SK-N-SH (cell line): ENCODE results near the gene MRPS7. TPM values are rescaled to one million over a fixed set of nuclear protein-coding genes. Genes with fewer than 3 reads are reported as not detected.

Experiments used
- CTCF ChIA-PET: fragments of 300-600, 350-600 bp; formaldehyde crosslinking; extraction: SDS; loops from one replicate; lab custom pipeline; 2021; lab: Yijun Ruan, JAX
- POLR2A ChIA-PET: fragments of 350-600 bp; sonication (Branson Sonifier 250); formaldehyde crosslinking; extraction: SDS; loops from one replicate; lab custom pipeline; 2020; ENCODE audit warnings: antibody characterized with exemption, inconsistent platforms; lab: Yijun Ruan, JAX
- DNase-seq: peaks from one replicate; pipeline ENCODE4 v3.0.0; 2012
- H2AFZ ChIP-seq: fragments of 200-600 bp; sonication (generic); 2 replicates; pipeline ENCODE4 v1.8.1; 2016; ENCODE audit warnings: antibody characterized with exemption, mild to moderate bottlenecking, low read depth
- H3F3A ChIP-seq: fragments of 200-600 bp; sonication (generic); replicated peaks from 2 replicates; pipeline ENCODE3; 2016; ENCODE audit warnings: antibody characterized with exemption, mild to moderate bottlenecking; ENCODE audit not compliant: insufficient read depth
- H3K27ac ChIP-seq, 2 experiments: fragments of 200-500 bp in 1 of 2; fragments of 200-600 bp in 1 of 2; sonication (Bioruptor generic) in 1 of 2; sonication (generic), shearing (Covaris generic) in 1 of 2; 2 replicates each; pipeline versions ENCODE4 v1.5.1 to v1.6.1; 2014 to 2016; ENCODE audit warnings: low read depth in 2 of 2, inconsistent platforms in 1 of 2, low read length in 1 of 2, mild to moderate bottlenecking in 1 of 2, mixed read lengths in 1 of 2
- H3K27me3 ChIP-seq: fragments of 200-600 bp; sonication (generic), shearing (Covaris generic); 2 replicates; pipeline ENCODE4 v1.6.1; 2016; ENCODE audit warnings: mixed run types; ENCODE audit not compliant: insufficient read depth
- H3K36me3 ChIP-seq, 2 experiments: fragments of 200-500 bp in 1 of 2; fragments of 200-600 bp in 1 of 2; sonication (Bioruptor generic) in 1 of 2; sonication (generic) in 1 of 2; replicated peaks in 1 of 2; 2 replicates each; pipeline versions ENCODE3 to v1.5.1; 2014 to 2016; ENCODE audit warnings: low read length in 1 of 2, mild to moderate bottlenecking in 1 of 2; ENCODE audit not compliant: insufficient read depth in 2 of 2, control insufficient read depth in 1 of 2
- H3K4me1 ChIP-seq, 2 experiments: fragments of 200-500 bp in 1 of 2; fragments of 200-600 bp in 1 of 2; sonication (Bioruptor generic) in 1 of 2; sonication (generic), shearing (Covaris generic) in 1 of 2; 2 replicates each; pipeline versions ENCODE4 v1.5.1 to v1.6.1; 2014 to 2016; ENCODE audit warnings: low read depth in 1 of 2, low read length in 1 of 2, mixed run types in 1 of 2; ENCODE audit not compliant: insufficient read depth in 2 of 2, control insufficient read depth in 1 of 2
- H3K4me2 ChIP-seq: fragments of 200-600 bp; sonication (generic), shearing (Covaris generic); 2 replicates; pipeline ENCODE4 v1.6.1; 2017; ENCODE audit warnings: mixed run types
- H3K4me3 ChIP-seq, 2 experiments: fragments of 200-500 bp in 1 of 2; fragments of 200-600 bp in 1 of 2; sonication (Bioruptor generic) in 1 of 2; sonication (generic), shearing (Covaris generic) in 1 of 2; 2 replicates each; pipeline versions ENCODE4 v1.5.1 to v1.8.1; 2014 to 2016; ENCODE audit warnings: low read depth in 2 of 2, inconsistent platforms in 1 of 2, low read length in 1 of 2, mild to moderate bottlenecking in 1 of 2, mixed read lengths in 1 of 2, moderate library complexity in 1 of 2
- H3K79me2 ChIP-seq: fragments of 200-600 bp; sonication (generic); 2 replicates; pipeline ENCODE4 v1.8.1; 2017; ENCODE audit warnings: mild to moderate bottlenecking; ENCODE audit not compliant: insufficient read depth
- H3K9ac ChIP-seq: fragments of 200-600 bp; sonication (generic); 2 replicates; pipeline ENCODE4 v1.6.1; 2017; ENCODE audit warnings: mixed run types
- H3K9me2 ChIP-seq: fragments of 200-600 bp; sonication (generic); 2 replicates; pipeline ENCODE4 v1.6.1; 2017; ENCODE audit warnings: mixed run types
- H3K9me3 ChIP-seq: fragments of 200-600 bp; sonication (generic); 2 replicates; pipeline ENCODE4 v1.6.1; 2017; ENCODE audit warnings: mixed run types, mild to moderate bottlenecking, moderate library complexity
- H4K20me1 ChIP-seq: fragments of 200-600 bp; sonication (generic); 2 replicates; pipeline ENCODE4 v1.6.1; 2017; ENCODE audit warnings: mild to moderate bottlenecking, mixed run types; ENCODE audit not compliant: insufficient read depth
- CTCF ChIP-seq: fragments of 200-600 bp; sonication (generic); IDR thresholded peaks from 2 replicates; pipeline ENCODE4 v1.6.1; 2017; ENCODE audit warnings: antibody characterized with exemption, mild to moderate bottlenecking, moderate library complexity
- ELF1 ChIP-seq: IDR thresholded peaks from 2 replicates; pipeline ENCODE4 v1.4.0; 2012
- EP300 ChIP-seq, 2 experiments: IDR thresholded peaks; 2 replicates each; pipeline versions ENCODE4 v1.4.0 to v1.6.1; 2012; ENCODE audit warnings: borderline replicate concordance in 1 of 2, low read depth in 1 of 2, low read length in 1 of 2
- EZH2phosphoT487 ChIP-seq: fragments of 200-600 bp; sonication (generic); IDR thresholded peaks from 2 replicates; pipeline ENCODE4 v1.6.1; 2017; ENCODE audit warnings: low read depth, mixed run types, mild to moderate bottlenecking, antibody characterized with exemption, moderate library complexity, borderline replicate concordance
- FOSL2 ChIP-seq: IDR thresholded peaks from 2 replicates; pipeline ENCODE4 v1.4.0; 2012; ENCODE audit warnings: low read depth, mild to moderate bottlenecking, moderate library complexity, borderline replicate concordance
- FOXJ3 ChIP-seq: sonication (generic); formaldehyde crosslinking; IDR thresholded peaks from 2 replicates; pipeline ENCODE4 v1.5.1; 2020; ENCODE audit warnings: mild to moderate bottlenecking, missing genetic modification reagents
- IRF3 ChIP-seq: fragments of 150-350 bp; IDR thresholded peaks from 2 replicates; pipeline ENCODE4 v1.6.1; 2016; ENCODE audit warnings: mild to moderate bottlenecking, low read depth, low read length
- JUND ChIP-seq: IDR thresholded peaks from 2 replicates; pipeline ENCODE4 v1.4.0; 2012
- MEF2A ChIP-seq: IDR thresholded peaks from 2 replicates; pipeline ENCODE4 v1.4.0; 2012; ENCODE audit warnings: low read depth, borderline replicate concordance
- MXI1 ChIP-seq: IDR thresholded peaks from 2 replicates; pipeline ENCODE4 v1.6.1; 2012; ENCODE audit warnings: mild to moderate bottlenecking, low read depth, low read length, improper control_type of control experiment
- NFIC ChIP-seq: IDR thresholded peaks from 2 replicates; pipeline ENCODE4 v1.4.0; 2012; ENCODE audit warnings: borderline replicate concordance
- NRF1 ChIP-seq: IDR thresholded peaks from 2 replicates; pipeline ENCODE4 v1.6.1; 2012; ENCODE audit warnings: low read depth, mild to moderate bottlenecking, low read length
- RCOR1 ChIP-seq: fragments of 150-350 bp; IDR thresholded peaks from 2 replicates; pipeline ENCODE4 v1.6.1; 2017; ENCODE audit warnings: antibody characterized with exemption, low read length
- RFX5 ChIP-seq: IDR thresholded peaks from 2 replicates; pipeline ENCODE4 v1.6.1; 2012; ENCODE audit warnings: mild to moderate bottlenecking, improper control_type of control experiment, low read length
- RXRA ChIP-seq: IDR thresholded peaks from 2 replicates; pipeline ENCODE4 v1.4.0; 2012; ENCODE audit warnings: low read depth, mild to moderate bottlenecking, borderline replicate concordance
- SMC3 ChIP-seq: IDR thresholded peaks from 2 replicates; pipeline ENCODE4 v1.6.1; 2012; ENCODE audit warnings: low read depth, low read length, improper control_type of control experiment
- TEAD4 ChIP-seq: IDR thresholded peaks from 2 replicates; pipeline ENCODE4 v1.4.0; 2012; ENCODE audit warnings: mild to moderate bottlenecking, borderline replicate concordance; ENCODE audit not compliant: insufficient read depth
- USF1 ChIP-seq: IDR thresholded peaks from 2 replicates; pipeline ENCODE4 v1.4.0; 2012; ENCODE audit warnings: low read depth, borderline replicate concordance
- WGBS: methylation state at CpG from one replicate; pipeline ENCODE4 v1.1.6; 2017; ENCODE audit warnings: low lambda C conversion rate; 5-methylcytosine and 5-hydroxymethylcytosine counted together
- polyA plus RNA-seq, 3 experiments: library from polyadenylated mRNA; depleted of rRNA; stranded (reverse); fragments of >200 nt; gene quantifications; 2 replicates each; pipeline ENCODE4 v1.2.3, GENCODE V29; 2012

Gene MRPS7
- polyA plus RNA-seq, 1 of the 3 experiments (the other 2 are of a cell fraction), result 82.8 TPM

GRCh38 chr17:75241996-75242460 lies 19.7 kb upstream of the MRPS7 start:
- H3K27ac ChIP-seq, result no peak overlapping the region
- POLR2A ChIA-PET, result interaction anchor here (1.2 kb wide), 1 partner anchor 19 kb away, joined by 5 read pairs; the partner anchor contains the start of genes GGA3 and MRPS7
- no peak for TF ChIP-seq IRF3
- no peak for TF ChIP-seq RXRA
- no peak for TF ChIP-seq USF1
- no peak for TF ChIP-seq RFX5
- no peak for TF ChIP-seq FOXJ3
- no peak for TF ChIP-seq FOSL2
- TF ChIP-seq ELF1, result no peak
- no peak for TF ChIP-seq CTCF
- TF ChIP-seq EP300 (IDR thresholded peaks at IDR 0.05; ENCODE audit: borderline replicate concordance in 1 of 2, low read depth in 1 of 2, low read length in 1 of 2), result no peak
- no peak for TF ChIP-seq MEF2A

GRCh38 chr17:75242461-75243042 lies 19.1 kb upstream of the MRPS7 start:
- DNase-seq, result no peak
- Histone ChIP-seq H3K27me3 (no peaks in the 10 kb centered on the region), H3K9me3 (no peaks in the 10 kb centered on the region), H3K4me1 (peaks cover 0 to 3% of the 10 kb centered on the region in 2 experiments; a peak in 1 of 4 replicates), H3K27ac (no peak overlapping the region), H3K9ac (no peak overlapping the region), H3K36me3 (peaks cover 35 to 90% of the 10 kb centered on the region in 2 experiments), H3K4me3 (no peak overlapping the region), H3F3A (peaks cover 5% of the 10 kb centered on the region), H4K20me1 (peaks cover 3% of the 10 kb centered on the region; the same call in 1 of the 2 replicates), H3K4me2 (no peak overlapping the region), H2AFZ (no peak overlapping the region), H3K79me2 (peaks cover 3% of the 10 kb centered on the region; the same call in 1 of the 2 replicates), H3K9me2 (no peaks in the 10 kb centered on the region)
- ChIA-PET CTCF (interaction anchor here (1.0 to 11.7 kb wide), 7 partner anchors 13 to 170 kb away, joined by 3 to 136 read pairs (median 28); partner anchors contain the start of genes GGA3, MRPS7 and NT5C), POLR2A (no interaction called here)
- TF ChIP-seq RFX5 (no peak), NFIC (no peak), NRF1 (no peak), MXI1 (no peak), RCOR1 (no peak), JUND (no peak), SMC3 (no peak), CTCF (no peak), EZH2phosphoT487 (no peak), TEAD4 (no peak), USF1 (no peak), ELF1 (no peak)
- 94% methylated on average over 17 of the region's 17 CpGs for WGBS

More at GRCh38 chr17:75241996-75242460, 19.7 kb upstream of the MRPS7 start:
- Histone ChIP-seq H3K79me2 (no peaks in the 10 kb centered on the region), H3K4me1 (peaks cover 0 to 3% of the 10 kb centered on the region in 2 experiments; a peak in 1 of 4 replicates), H3K9me3 (no peaks in the 10 kb centered on the region), H3K4me2 (no peak overlapping the region), H3K9ac (no peak overlapping the region), H3K36me3 (peaks cover 39 to 95% of the 10 kb centered on the region in 2 experiments), H4K20me1 (peaks cover 3% of the 10 kb centered on the region; the same call in 1 of the 2 replicates), H3K4me3 (no peak overlapping the region), H3F3A (peaks cover 10% of the 10 kb centered on the region), H2AFZ (no peak overlapping the region), H3K27me3 (no peaks in the 10 kb centered on the region), H3K9me2 (no peaks in the 10 kb centered on the region)
- CTCF ChIA-PET, result interaction anchor here (0.6 to 11.7 kb wide), 7 partner anchors 13 to 171 kb away, joined by 3 to 136 read pairs (median 28); partner anchors contain the start of genes GGA3, MRPS7 and NT5C
- 84% methylated on average over 11 of the region's 15 CpGs for WGBS
- DNase-seq, result no peak
